Ovary (tissue), 9 donors: ENCODE results near the gene BCLAF3. TPM values are rescaled to one million over a fixed set of nuclear protein-coding genes. Genes with fewer than 3 reads are reported as not detected.

Source experiments
- DNase-seq, 5 donors: peaks; one replicate each; pipeline ENCODE4 v3.0.0-alpha.2; 2019 to 2020
- H3K27ac ChIP-seq, 2 donors: fragments of 200-600 bp; one replicate each; pipeline versions ENCODE4 v1.5.1 to v1.8.0; 2019 to 2022
- H3K27me3 ChIP-seq: fragments of 200-600 bp; one replicate; pipeline ENCODE4 v1.8.0; 2022
- H3K36me3 ChIP-seq: fragments of 200-600 bp; sonication (generic); one replicate; pipeline ENCODE4 v1.5.1; 2019
- H3K4me1 ChIP-seq: one replicate; pipeline ENCODE4 v1.8.1; 2013; ENCODE audit warnings: mild to moderate bottlenecking, moderate library complexity; ENCODE audit not compliant: insufficient read depth
- H3K4me3 ChIP-seq: fragments of 200-600 bp; sonication (generic); one replicate; pipeline ENCODE4 v1.5.1; 2017
- H3K9me3 ChIP-seq, 2 donors: fragments of 200-600 bp in 1 of 2; sonication (generic) in 1 of 2; one replicate each; pipeline versions ENCODE4 v1.5.1 to v1.8.1; 2013 to 2019; ENCODE audit warnings: mild to moderate bottlenecking in 1 of 2, moderate library complexity in 1 of 2
- EP300 ChIP-seq: sonication (generic); formaldehyde crosslinking; IDR thresholded peaks from one replicate; pipeline ENCODE4 v1.6.1; 2017; ENCODE audit warnings: antibody characterized with exemption
- POLR2A ChIP-seq: fragments of 450-650 bp; IDR thresholded peaks from one replicate; pipeline ENCODE4 v1.6.1; 2017; ENCODE audit warnings: antibody characterized with exemption, mild to moderate bottlenecking, moderate library complexity
- WGBS, 3 donors: extraction: QIAGEN DNeasy Blood & Tissue Kit in 1 of 3; methylation state at CpG; one replicate each; pipeline versions ENCODE4 v1.1.5 to v1.1.7; 2013 to 2017; 5-methylcytosine and 5-hydroxymethylcytosine counted together
- intact Hi-C, 4 donors: fragments of 100-400 bp; cut with DNase I; formaldehyde crosslinking; loops; one replicate each; pipeline versions ENCODE4 v1.11.0 to v1.15.1; 2022 to 2023
- polyA plus RNA-seq, 2 donors: library from polyadenylated mRNA; stranded (reverse); fragments of 200-250 nt in 1 of 2; fragments of 350-450 nt in 1 of 2; fragmentation: Illumina TruSeq in 1 of 2; extraction: RNeasy Lipid Tissue Mini Kit (QIAGEN cat#74804) in 1 of 2; gene quantifications; one replicate each; pipeline ENCODE4 v1.2.3, GENCODE V29; 2013 to 2014
- total RNA-seq, 7 donors: library from RNA; depleted of rRNA in 2 of 7; stranded (reverse); fragments of >200 nt in 2 of 7; fragmentation: NEBNext Ultra II Directional in 3 of 7; extraction: Animal tissue kit (Norgen Biotek cat#: 25700) in 3 of 7; gene quantifications; one replicate each; pipeline versions ENCODE4 v1.1.0 to v1.2.4, GENCODE V29; 2016 to 2023
- TF ChIP-seq, protein P1 (sequence below), 3 donors: fragments of 450-650 bp in 2 of 3; fragments of 200-600 bp in 1 of 3; IDR thresholded peaks; one replicate each; pipeline versions ENCODE4 v1.5.1 to v1.8.0; 2016 to 2022; ENCODE audit warnings: antibody characterized with exemption in 3 of 3, mild to moderate bottlenecking in 1 of 3
- donor health status: DM: no; HTN: no; CAD: no; lungs with moderate emphysema.
- donor health status: DM: no; HTN: no; CAD: no.
- donor health status: Bipolar disorder and iron deficiency.
- donor health status: DM: yes; HTN: yes; CAD: no.
- donor health status: DM: no; HTN: no; CAD: no.
- donor health status: DM: yes; HTN: yes; CAD: no.

Gene BCLAF3
- total and polyA plus RNA-seq, 9 donors: 4.1 to 19.1 (median 11.2) TPM

DNA sequence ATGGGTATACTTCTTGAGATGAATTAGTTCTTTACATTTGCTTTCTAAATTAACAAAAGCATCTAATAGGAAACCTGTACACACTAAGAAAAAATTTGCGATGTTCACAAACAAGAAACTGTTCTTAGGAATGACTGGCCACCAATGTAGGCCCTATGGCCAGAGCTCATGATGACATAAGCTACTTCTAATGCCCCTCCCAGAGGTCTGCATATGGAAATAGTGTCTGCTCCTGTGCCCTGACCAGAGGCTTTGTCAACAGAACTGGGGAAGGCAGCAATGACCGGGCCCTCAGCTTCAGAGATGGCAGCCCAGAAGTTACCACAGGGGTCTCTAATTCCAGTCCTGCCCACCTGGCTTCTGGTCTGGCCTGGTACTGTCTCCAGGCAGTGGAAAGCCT, 15.0 kb upstream of the BCLAF3 start:
- 70 to 92% (median 91%) methylated on average over 2 of the region's 2 CpGs for WGBS, 3 donors
- no peak for TF ChIP-seq EP300
- TF ChIP-seq POLR2A: no peak
- TF ChIP-seq, protein P1, sequence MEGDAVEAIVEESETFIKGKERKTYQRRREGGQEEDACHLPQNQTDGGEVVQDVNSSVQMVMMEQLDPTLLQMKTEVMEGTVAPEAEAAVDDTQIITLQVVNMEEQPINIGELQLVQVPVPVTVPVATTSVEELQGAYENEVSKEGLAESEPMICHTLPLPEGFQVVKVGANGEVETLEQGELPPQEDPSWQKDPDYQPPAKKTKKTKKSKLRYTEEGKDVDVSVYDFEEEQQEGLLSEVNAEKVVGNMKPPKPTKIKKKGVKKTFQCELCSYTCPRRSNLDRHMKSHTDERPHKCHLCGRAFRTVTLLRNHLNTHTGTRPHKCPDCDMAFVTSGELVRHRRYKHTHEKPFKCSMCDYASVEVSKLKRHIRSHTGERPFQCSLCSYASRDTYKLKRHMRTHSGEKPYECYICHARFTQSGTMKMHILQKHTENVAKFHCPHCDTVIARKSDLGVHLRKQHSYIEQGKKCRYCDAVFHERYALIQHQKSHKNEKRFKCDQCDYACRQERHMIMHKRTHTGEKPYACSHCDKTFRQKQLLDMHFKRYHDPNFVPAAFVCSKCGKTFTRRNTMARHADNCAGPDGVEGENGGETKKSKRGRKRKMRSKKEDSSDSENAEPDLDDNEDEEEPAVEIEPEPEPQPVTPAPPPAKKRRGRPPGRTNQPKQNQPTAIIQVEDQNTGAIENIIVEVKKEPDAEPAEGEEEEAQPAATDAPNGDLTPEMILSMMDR (IDR thresholded peaks at IDR 0.05): no peak

DNA sequence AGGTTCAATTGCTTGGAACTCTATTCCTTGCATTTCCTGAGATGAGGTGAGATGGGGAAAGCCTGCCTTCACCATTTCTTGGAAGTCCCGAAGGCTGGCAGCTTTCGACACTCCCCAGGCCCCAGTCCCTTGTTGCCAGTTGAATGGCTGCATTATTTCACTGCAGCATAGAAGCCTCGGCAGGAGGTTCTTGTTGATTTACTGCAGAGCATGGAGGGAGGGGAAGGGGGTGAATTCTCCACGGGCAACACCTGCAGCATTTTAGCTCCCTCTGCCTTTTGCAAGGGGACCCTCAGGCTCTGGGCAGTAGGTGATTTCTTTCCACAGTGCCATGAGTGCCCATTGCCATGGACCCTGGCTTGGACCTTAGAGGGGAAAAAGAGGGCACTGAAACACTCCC, 10.7 kb upstream of the BCLAF3 start:
- Histone ChIP-seq H3K27ac (no peak overlapping the region), H3K4me3 (no peak overlapping the region), H3K27me3 (no peaks in the 10 kb centered on the region), H3K9me3 (no peaks in the 10 kb centered on the region), H3K36me3 (no peaks in the 10 kb centered on the region), H3K4me1 (no peaks in the 10 kb centered on the region)
- TF ChIP-seq POLR2A (no peak), EP300 (no peak)
- TF ChIP-seq, protein P1 (IDR thresholded peaks at IDR 0.05): no peak
- intact Hi-C loops: no loop called here
- DNase-seq: no peak
- WGBS, 3 donors: 52 to 60% (median 57%) methylated on average over 4 of the region's 4 CpGs

More for the DNA sequence above, 15.0 kb upstream of the BCLAF3 start:
- intact Hi-C loops: no loop called here
- H3K4me3 ChIP-seq: no peak overlapping the region
- no peaks in the 10 kb centered on the region for H3K9me3 ChIP-seq
- no peaks in the 10 kb centered on the region for H3K36me3 ChIP-seq
- no peak overlapping the region for H3K27ac ChIP-seq
- no peak for DNase-seq
- H3K4me1 ChIP-seq: no peaks in the 10 kb centered on the region
- H3K27me3 ChIP-seq: no peaks in the 10 kb centered on the region

DNA sequence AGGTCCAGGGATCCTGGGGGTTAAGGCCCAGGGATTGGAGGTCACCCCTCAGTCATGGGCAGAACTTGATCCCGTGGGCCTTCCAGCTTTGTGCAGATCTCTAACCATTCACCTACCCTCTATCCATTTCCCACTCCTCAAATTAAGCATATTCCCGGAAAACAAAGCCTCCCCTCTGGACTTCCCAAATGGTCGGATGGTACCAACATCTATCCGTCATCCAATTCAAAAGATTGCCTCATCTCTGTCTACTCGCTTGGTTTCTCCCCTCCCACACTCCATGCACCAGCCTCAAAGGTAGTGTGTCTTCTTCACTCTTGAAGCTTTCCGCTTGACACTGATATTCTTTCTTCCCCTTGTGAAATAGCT, 473 bp upstream of the BCLAF3 start:
- intact Hi-C loops: no loop called here
- no peaks in the 10 kb centered on the region for H3K9me3 ChIP-seq
- WGBS, 3 donors: 49 to 62% (median 61%) methylated on average over 6 of the region's 6 CpGs
- no peak overlapping the region for H3K4me3 ChIP-seq
- H3K27ac ChIP-seq: peak overlapping the region in 1 of 2 donors; percentile 5
- H3K27me3 ChIP-seq: no peaks in the 10 kb centered on the region
- no peaks in the 10 kb centered on the region for H3K4me1 ChIP-seq
- TF ChIP-seq, protein P1 (IDR thresholded peaks at IDR 0.05): peak in 1 of 3 donors; percentile 4
- no peak for TF ChIP-seq POLR2A
- no peaks in the 10 kb centered on the region for H3K36me3 ChIP-seq
- no peak for DNase-seq

DNA sequence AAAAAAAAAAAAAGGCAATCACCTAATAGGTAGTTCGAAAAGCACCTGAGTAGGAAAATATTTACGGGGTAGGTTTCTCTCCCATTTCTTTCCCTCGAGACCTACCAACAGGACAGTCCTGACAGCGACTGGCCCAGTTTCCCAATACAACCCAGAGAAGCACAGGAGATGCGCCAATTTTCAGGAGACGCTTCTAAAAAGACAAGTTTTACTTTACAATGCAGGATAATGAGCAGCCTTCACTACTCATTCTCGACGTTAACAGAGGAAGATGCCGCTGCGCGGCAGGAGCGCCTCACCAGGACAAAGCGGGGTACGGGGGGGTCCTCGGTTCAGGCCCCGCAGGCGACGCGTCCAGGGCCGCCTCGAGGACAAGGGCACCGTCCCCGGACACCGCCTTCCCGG, 708 bp downstream of the BCLAF3 start:
- TF ChIP-seq POLR2A (no peak), EP300 (no peak)
- TF ChIP-seq, protein P1 (IDR thresholded peaks at IDR 0.05): no peak
- Histone ChIP-seq H3K4me1 (no peaks in the 10 kb centered on the region), H3K36me3 (no peaks in the 10 kb centered on the region), H3K27ac (peak overlapping the region; percentile 47 to 54), H3K27me3 (no peaks in the 10 kb centered on the region), H3K4me3 (peak overlapping the region; percentile 59), H3K9me3 (no peaks in the 10 kb centered on the region)
- peak in 2 of 5 donors; percentile 10 to 21 for DNase-seq
- intact Hi-C loops: no loop called here
- 21 to 32% (median 28%) methylated on average over 25 of the region's 25 CpGs for WGBS, 3 donors

DNA sequence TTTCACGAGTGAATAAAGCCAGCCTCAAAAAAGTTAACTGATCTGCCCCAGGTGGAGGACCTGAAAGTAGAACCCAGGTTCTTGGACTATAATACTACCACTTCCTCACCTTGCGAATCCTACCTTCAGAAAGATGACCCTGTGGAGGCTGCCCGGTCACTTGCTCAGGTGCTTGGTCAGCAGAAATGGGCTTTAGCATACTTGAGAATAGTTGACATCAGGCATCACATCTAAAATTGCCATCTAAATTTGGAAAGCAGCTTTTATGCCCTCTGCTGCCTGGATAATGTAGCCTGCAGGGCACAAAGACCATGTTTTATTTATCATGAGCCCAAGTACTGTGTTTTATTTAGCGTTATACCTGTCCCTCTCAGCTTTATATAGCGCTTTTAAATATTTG, 3.0 kb downstream of the BCLAF3 start:
- Histone ChIP-seq H3K27me3 (no peaks in the 10 kb centered on the region), H3K4me3 (no peak overlapping the region), H3K36me3 (no peaks in the 10 kb centered on the region), H3K4me1 (no peaks in the 10 kb centered on the region), H3K9me3 (no peaks in the 10 kb centered on the region), H3K27ac (no peak overlapping the region)
- intact Hi-C loops: no loop called here
- no peak for DNase-seq
- 79 to 88% (median 82%) methylated on average over 5 of the region's 5 CpGs for WGBS, 3 donors
- TF ChIP-seq, protein P1 (IDR thresholded peaks at IDR 0.05): no peak
- TF ChIP-seq POLR2A (no peak), EP300 (no peak)
